Fibroblast of lung (primary cell): ENCODE data around the gene TMEM52. TPM values are rescaled to one million over a fixed set of nuclear protein-coding genes. Genes with fewer than 3 reads are reported as not detected.

Experiments
- DNase-seq, 2 donors: peaks; one replicate each; pipeline versions ENCODE4 v3.0.0 to v3.0.0-alpha.2; 2010; ENCODE audit warnings: low read depth in 2 of 2
- H2AFZ ChIP-seq: 2 replicates; pipeline ENCODE4 v1.5.1; 2012; ENCODE audit warnings: low read length, control low read depth, inconsistent platforms
- H3K27ac ChIP-seq: 2 replicates; pipeline ENCODE4 v1.5.1; 2011; ENCODE audit warnings: low read length, control low read depth; ENCODE audit not compliant: insufficient read depth
- H3K27me3 ChIP-seq: 2 replicates; pipeline ENCODE4 v1.5.1; 2011; ENCODE audit warnings: mild to moderate bottlenecking, low read length; ENCODE audit not compliant: control insufficient read depth, insufficient read depth
- H3K36me3 ChIP-seq: 2 replicates; pipeline ENCODE4 v1.5.1; 2011; ENCODE audit warnings: low read length; ENCODE audit not compliant: control insufficient read depth, insufficient read depth
- H3K4me1 ChIP-seq: 2 replicates; pipeline ENCODE4 v1.5.1; 2011; ENCODE audit warnings: low read length; ENCODE audit not compliant: control insufficient read depth, insufficient read depth; ENCODE audit errors: extremely low read depth
- H3K4me2 ChIP-seq: 2 replicates; pipeline ENCODE4 v1.5.1; 2011; ENCODE audit warnings: low read length, control low read depth; ENCODE audit not compliant: insufficient read depth; ENCODE audit errors: extremely low read depth
- H3K4me3 ChIP-seq, 4 experiments: fragments of 200-600 bp in 1 of 4; sonication (generic) in 1 of 4; replicated peaks in 1 of 4; 2 replicates each; pipeline ENCODE4 v1.5.1; 2011 to 2016; ENCODE audit warnings: low read length in 4 of 4, low read depth in 3 of 4, mild to moderate bottlenecking in 3 of 4, control low read depth in 2 of 4, inconsistent platforms in 1 of 4, mixed read lengths in 1 of 4; ENCODE audit not compliant: insufficient read depth in 1 of 4; ENCODE audit errors: control extremely low read depth in 1 of 4
- H3K79me2 ChIP-seq: 2 replicates; pipeline ENCODE4 v1.5.1; 2012; ENCODE audit warnings: mild to moderate bottlenecking, low read length, inconsistent platforms; ENCODE audit not compliant: control insufficient read depth, insufficient read depth
- H3K9ac ChIP-seq: 2 replicates; pipeline ENCODE4 v1.5.1; 2011; ENCODE audit warnings: mild to moderate bottlenecking, low read length, control low read depth; ENCODE audit not compliant: insufficient read depth
- H3K9me3 ChIP-seq: 2 replicates; pipeline ENCODE4 v1.5.1; 2012; ENCODE audit warnings: low read depth, low read length; ENCODE audit not compliant: control insufficient read depth, insufficient read depth
- H4K20me1 ChIP-seq: 2 replicates; pipeline ENCODE4 v1.5.1; 2011; ENCODE audit warnings: low read length; ENCODE audit not compliant: control insufficient read depth, insufficient read depth; ENCODE audit errors: extremely low read depth
- EZH2 ChIP-seq: IDR thresholded peaks from 2 replicates; pipeline ENCODE4 v1.5.1; 2012; ENCODE audit warnings: low read length, control low read depth, mild to moderate bottlenecking; ENCODE audit errors: missing control alignments
- polyA plus RNA-seq, 2 donors: library from polyadenylated mRNA; depleted of rRNA in 1 of 2; stranded (reverse) in 1 of 2; unstranded in 1 of 2; fragments of >200 nt; gene quantifications; 2 replicates each; pipeline ENCODE4 v1.2.1, GENCODE V29; 2011 to 2012; ENCODE audit warnings: missing spikeins in 1 of 2
- total RNA-seq: library from RNA; depleted of rRNA; stranded (reverse); fragments of >200 nt; gene quantifications from 2 replicates; pipeline ENCODE4 v1.2.1, GENCODE V29; 2014
- TF ChIP-seq, protein P1 (sequence below), 2 donors: IDR thresholded peaks in 1 of 2; conservative IDR thresholded peaks in 1 of 2; 1 replicate in 1 of 2; 2 replicates in 1 of 2; pipeline ENCODE4 v1.5.1; 2011 to 2012; ENCODE audit warnings: low read length in 2 of 2, control low read depth in 1 of 2, inconsistent platforms in 1 of 2, low read depth in 1 of 2, mild to moderate bottlenecking in 1 of 2

Gene TMEM52
- total and polyA plus RNA-seq, 2 donors (not counting 1 experiment from before 2014, with no cell fraction given), result 0.17 to 0.42 TPM

DNA sequence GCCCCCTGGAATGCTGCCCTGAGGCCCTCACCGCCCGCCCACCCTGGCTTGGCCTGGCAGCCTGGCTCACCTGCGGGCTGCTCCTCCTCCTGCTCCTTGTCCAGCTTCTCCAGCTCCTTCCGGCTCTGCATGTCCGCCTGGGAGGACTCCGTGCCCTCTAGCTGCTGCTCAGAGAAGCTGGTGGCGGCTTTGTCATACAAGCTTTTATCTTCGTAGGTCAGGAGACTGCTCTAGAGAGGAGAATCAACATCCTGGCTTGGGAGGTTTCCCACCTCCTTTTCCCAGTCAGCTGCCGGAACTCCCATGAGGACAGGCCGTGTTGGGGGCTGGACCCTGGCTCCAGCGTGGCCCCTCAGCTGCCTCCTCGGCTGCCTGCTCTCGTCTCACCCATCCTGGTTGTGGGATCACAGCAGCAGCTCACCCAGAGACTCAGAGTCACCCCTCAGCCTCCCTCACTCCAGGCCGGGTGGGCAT, 36.6 kb upstream of the TMEM52 start:
- Histone ChIP-seq H3K27ac (no peak overlapping the region), H3K27me3 (no peaks in the 10 kb centered on the region), H3K4me3 (no peak overlapping the region), H3K9me3 (no peaks in the 10 kb centered on the region), H3K79me2 (no peaks in the 10 kb centered on the region), H3K9ac (no peak overlapping the region), H3K4me1 (no peaks in the 10 kb centered on the region), H2AFZ (no peak overlapping the region), H3K4me2 (no peak overlapping the region), H4K20me1 (no peaks in the 10 kb centered on the region), H3K36me3 (no peaks in the 10 kb centered on the region)
- DNase-seq, result no peak
- TF ChIP-seq, protein P1, sequence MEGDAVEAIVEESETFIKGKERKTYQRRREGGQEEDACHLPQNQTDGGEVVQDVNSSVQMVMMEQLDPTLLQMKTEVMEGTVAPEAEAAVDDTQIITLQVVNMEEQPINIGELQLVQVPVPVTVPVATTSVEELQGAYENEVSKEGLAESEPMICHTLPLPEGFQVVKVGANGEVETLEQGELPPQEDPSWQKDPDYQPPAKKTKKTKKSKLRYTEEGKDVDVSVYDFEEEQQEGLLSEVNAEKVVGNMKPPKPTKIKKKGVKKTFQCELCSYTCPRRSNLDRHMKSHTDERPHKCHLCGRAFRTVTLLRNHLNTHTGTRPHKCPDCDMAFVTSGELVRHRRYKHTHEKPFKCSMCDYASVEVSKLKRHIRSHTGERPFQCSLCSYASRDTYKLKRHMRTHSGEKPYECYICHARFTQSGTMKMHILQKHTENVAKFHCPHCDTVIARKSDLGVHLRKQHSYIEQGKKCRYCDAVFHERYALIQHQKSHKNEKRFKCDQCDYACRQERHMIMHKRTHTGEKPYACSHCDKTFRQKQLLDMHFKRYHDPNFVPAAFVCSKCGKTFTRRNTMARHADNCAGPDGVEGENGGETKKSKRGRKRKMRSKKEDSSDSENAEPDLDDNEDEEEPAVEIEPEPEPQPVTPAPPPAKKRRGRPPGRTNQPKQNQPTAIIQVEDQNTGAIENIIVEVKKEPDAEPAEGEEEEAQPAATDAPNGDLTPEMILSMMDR (conservative IDR thresholded peaks at IDR 0.05 in 1 of 2, IDR thresholded peaks at IDR 0.05 in 1 of 2; ENCODE audit: low read depth in 1 of 2, low read length in 2 of 2), result no peak
- no peak for TF ChIP-seq EZH2

DNA sequence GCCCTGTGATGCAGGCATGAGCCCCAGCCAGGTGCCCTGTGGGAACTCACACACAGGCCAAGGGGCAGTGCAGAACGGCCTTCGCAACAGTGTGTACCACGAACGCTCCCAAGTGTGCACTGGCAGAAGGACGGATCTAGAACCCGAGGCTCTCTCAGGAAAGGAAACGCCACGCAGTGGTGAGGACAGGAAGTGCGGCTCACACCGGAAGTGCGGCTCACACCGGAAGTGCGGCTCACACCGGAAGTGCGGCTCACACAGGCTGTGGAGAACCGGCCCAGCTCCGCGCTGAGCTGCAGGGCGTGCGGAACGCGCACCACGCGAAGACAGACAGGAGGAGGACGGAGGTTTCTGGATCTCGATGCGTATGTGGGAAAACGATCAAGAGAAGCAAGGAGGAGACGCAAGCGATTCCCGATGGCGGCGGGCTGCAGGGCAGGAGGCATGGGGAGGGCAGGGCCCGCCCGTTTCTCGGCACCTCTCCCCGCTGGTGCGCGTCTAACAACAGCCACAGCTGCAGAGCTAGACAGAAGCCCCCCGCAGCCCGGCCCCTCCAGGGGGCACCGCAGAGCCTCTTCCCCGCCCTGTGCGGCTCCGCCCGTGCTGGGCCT, 35.9 kb upstream of the TMEM52 start:
- no peaks in the 10 kb centered on the region for H3K79me2 ChIP-seq
- TF ChIP-seq, protein P1 (conservative IDR thresholded peaks at IDR 0.05 in 1 of 2, IDR thresholded peaks at IDR 0.05 in 1 of 2; ENCODE audit: low read depth in 1 of 2, low read length in 2 of 2), result no peak
- TF ChIP-seq EZH2, result no peak
- no peak for DNase-seq

DNA sequence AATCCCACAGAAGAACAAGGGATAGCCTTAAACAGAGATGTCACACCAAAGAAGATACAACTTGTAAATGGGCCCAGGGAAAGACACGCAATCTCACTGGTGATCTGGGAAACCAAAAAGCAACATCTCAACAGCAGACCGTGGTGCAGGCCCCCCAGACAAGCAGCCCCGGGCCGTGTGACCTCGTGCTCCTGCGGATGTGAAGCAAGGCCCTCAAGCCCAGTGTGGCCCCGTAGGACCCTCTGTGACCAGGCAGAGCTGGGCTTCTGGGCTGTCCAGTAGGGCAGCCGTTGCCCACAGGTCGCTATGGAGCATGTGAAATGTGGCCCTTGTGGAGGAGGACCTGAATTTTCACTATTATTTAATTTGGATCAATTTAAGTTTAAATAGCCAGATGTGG, 34.9 kb upstream of the TMEM52 start:
- H3K36me3 ChIP-seq, result no peaks in the 10 kb centered on the region
- H3K27me3 ChIP-seq, result peaks cover 3% of the 10 kb centered on the region
- no peak overlapping the region for H3K9ac ChIP-seq
- no peak overlapping the region for H3K4me3 ChIP-seq
- H3K27ac ChIP-seq, result no peak overlapping the region
- no peaks in the 10 kb centered on the region for H3K79me2 ChIP-seq
- H4K20me1 ChIP-seq, result no peaks in the 10 kb centered on the region
- no peak for TF ChIP-seq EZH2
- no peaks in the 10 kb centered on the region for H3K9me3 ChIP-seq
- no peak overlapping the region for H3K4me2 ChIP-seq
- no peak overlapping the region for H2AFZ ChIP-seq
- no peak for DNase-seq
- H3K4me1 ChIP-seq, result no peaks in the 10 kb centered on the region

More for the DNA sequence above, 35.9 kb upstream of the TMEM52 start:
- Histone ChIP-seq H3K9ac (no peak overlapping the region), H3K9me3 (no peaks in the 10 kb centered on the region), H4K20me1 (no peaks in the 10 kb centered on the region), H3K4me3 (no peak overlapping the region), H3K4me1 (no peaks in the 10 kb centered on the region), H3K27me3 (peaks cover under 1% of the 10 kb centered on the region), H3K4me2 (no peak overlapping the region), H2AFZ (no peak overlapping the region), H3K27ac (no peak overlapping the region), H3K36me3 (no peaks in the 10 kb centered on the region)
